SH-SY5Y (cell line): ENCODE data around the gene S100Z.

Source experiments
- GATA2 ChIP-seq: IDR thresholded peaks from 2 replicates; pipeline ENCODE4 v1.6.1; 2011; ENCODE audit warnings: mild to moderate bottlenecking, low read depth, low read length
- GATA3 ChIP-seq: IDR thresholded peaks from 2 replicates; pipeline ENCODE4 v1.6.1; 2011; ENCODE audit warnings: low read depth, mild to moderate bottlenecking, low read length, moderate library complexity

DNA sequence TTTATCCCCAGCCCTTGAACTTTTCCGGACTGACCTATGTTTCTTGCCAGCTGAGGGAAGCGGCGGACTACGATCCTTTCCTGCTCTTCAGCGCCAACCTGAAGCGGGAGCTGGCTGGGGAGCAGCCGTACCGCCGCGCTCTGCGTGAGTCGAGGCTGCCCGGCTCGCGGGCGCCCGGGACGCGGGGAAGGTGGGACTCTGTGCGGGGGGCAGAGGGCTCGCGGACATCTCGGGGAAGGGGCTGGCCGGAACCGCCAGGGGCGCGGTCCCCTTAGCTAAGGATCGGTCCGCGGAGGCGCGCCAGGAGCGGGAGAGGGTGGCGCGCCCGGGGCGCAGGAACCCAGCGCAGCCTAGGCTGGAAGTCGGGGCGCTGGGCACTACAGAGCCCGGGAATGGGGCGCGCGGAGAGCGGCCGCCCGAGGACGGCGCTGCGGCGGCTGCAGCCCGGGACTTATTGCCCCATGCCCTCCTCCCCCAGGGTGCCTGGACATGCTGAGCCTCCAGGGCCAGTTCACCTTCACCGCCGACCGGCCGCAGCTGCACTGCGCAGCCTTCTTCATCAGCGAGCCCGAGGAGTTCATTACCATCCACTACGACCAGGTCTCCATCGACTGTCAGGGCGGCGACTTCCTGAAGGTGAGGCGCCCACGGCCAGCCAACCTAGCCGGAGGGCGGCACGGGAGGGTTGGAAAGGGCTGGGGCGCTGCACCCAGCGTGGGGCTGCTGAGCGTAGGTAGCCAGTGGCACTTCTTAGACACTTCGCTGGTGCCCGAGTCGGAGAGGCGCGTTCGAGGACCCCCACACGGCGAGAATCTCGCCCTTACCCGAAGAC is 104.0 kb downstream of the S100Z start:
- TF ChIP-seq GATA2 (no peak), GATA3 (no peak)
